ENCODE measurements around the gene SLC25A30.
"Not testable (repeated sequence)": the region's sequence is repeated elsewhere in the genome, so short reads cannot be mapped to it uniquely, and the experiment has no call there.

SLC25A30 gene

GRCh38 chr13:45364876-45365557, 53.2 kb downstream of the SLC25A30 start:
- DNase-seq: no peak

DNA sequence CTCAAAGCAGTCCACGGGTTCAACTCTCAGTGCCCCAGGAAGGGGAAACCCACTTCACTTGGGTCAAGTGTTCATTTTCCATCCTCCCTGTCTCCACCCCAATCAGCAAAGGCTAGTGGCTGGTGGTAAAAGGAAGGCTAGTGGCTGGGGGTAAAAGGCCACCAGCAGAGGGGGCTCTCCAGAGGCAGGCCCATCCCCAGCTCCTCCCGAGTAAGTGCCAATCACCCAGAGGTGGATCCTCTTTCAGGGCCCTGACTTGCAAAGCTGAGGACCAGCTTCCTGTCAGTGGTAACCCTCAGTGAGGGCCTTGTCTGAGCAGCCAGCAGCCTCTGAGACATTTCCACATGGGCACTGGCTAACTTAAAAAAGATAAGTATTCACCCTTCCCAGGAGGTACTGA, 55.2 kb downstream of the SLC25A30 start:
- DNase-seq: no peak

DNA sequence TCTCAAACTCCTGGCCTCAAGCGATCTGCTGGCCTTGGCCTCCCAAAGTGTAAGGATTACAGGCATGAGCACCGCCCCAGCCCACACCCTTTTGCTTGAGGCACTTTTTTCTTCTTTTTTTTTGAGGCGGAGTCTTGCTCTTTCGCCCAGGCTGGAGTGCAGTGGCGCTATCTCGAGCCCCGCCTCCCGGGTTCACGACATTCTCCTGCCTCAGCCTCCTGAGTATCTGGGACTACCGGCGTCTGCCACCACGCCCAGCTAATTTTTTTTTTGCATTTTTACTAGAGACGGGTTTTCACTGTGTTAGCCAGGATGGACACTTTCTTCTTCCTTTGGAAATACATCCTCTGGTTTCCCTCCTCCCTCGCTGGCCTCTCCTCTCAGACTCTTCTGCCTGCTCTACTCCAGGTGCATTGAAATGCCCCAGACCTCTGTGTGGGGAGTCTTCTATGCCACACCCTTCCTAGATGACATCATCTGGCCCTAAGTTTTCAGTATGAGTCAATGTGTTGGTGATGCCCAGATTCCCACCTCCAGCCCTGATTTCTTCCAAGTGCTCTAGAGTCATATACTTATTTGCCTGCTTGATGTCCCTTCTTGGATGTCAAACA, 56.5 kb downstream of the SLC25A30 start:
- no peak for DNase-seq

DNA sequence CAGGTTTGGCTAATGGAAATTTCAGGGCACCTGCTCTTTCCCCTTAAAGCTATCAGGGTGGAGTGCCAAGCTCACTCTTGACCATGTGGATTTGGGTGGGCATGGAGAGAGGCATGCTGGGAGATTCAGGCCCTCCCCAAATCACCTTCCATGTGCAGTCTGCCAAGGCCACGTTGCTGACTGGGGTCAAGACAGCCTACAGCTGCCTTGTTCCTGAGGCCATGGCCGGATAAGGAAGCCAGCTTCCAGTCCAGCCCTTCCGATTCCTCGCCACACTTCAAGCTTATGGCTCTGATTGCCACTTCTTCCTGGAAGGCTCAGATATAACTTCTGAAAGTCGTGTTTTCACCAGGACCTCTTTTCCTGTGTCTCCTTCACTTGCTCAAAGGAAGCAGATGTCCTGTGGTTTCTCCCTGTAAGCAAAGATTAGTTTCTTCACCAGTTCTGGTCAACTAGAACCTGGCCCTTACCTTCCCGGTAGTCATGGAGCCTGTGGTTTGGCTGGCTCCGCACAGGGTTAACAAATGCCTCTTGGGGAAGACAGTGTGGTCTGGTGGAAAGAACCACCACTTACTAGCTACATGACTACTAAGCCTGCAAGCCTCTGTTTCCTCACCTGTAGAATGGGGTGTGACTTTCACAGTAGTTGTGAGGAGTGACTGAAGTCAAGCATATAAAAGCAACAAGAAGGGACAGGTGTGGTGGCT, 61.1 kb downstream of the SLC25A30 start:
- no peak for DNase-seq

- no peak for DNase-seq
Observed at GRCh38 chr13:45353895-45354294, 64.3 kb downstream of the SLC25A30 start.

DNA sequence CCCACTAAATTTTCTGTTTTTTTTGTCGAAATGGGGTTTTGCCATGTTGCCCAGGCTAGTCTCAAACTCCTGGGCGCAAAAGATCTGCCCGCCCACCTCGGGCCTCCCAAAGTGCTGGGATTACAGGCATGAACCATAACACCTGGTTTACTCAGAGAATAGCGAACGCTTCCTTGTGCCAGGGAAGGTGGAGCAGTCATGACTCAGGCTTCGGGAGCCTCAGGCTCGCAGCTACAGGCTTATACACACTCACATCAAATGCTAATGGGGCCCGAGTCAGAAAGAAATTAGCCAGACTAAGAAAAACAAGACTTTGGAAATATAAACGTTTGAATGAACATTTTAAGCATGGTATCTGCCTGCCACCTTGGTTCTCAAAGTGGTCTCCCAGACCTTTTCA, 66.1 kb downstream of the SLC25A30 start:
- no peak for DNase-seq

DNA sequence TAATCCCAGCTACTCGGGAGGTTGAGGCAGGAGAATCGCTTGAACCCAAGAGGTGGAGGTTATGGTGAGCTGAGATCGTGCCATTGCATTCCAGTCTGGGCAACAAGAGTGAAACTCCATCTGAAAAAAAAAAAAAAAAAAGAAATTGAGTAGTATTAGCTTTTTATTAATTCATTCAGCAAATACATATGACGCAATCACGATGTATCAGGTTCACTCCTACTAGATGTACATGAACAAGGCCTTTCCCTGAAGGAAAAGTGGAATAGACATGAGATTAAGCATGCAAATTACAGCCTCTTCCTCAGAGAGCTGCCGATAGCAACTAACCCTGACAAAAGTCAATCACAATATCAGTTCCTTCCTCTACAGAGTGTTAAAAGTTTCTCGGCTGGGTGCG, 68.0 kb downstream of the SLC25A30 start:
- no peak for DNase-seq

DNA sequence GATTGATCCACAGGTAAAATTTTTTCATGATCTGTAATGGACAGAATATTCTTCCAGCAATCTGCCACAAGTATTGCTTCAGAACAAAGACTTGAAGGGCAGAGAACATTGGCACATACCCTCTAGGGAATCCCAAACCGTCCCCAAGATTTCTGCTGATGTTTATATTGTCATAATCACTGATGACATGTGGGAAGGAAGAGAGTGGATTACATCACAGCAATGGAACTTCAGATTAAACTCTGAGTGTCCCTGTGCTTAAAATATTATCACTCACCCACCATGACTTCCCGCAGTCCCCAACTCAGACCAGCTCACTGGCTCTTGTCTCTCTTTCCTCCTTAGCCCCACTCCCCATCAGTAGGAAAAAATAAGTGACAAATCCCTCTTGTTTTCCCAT, 68.7 kb downstream of the SLC25A30 start:
- no peak for DNase-seq

GRCh38 chr13:45344064-45344463, 74.1 kb downstream of the SLC25A30 start:
- not testable (repeated sequence) for DNase-seq

Data from CD4-positive, alpha-beta T cell treated with Interleukin-1 beta for 1 hour (primary cell).